ENCODE measurements around the gene C15orf39. TPM values are rescaled to one million over a fixed set of nuclear protein-coding genes. Genes with fewer than 3 reads are reported as not detected.

C15orf39 gene
- total RNA-seq, 1 donor from 2014 or later: 73.2 TPM

DNA sequence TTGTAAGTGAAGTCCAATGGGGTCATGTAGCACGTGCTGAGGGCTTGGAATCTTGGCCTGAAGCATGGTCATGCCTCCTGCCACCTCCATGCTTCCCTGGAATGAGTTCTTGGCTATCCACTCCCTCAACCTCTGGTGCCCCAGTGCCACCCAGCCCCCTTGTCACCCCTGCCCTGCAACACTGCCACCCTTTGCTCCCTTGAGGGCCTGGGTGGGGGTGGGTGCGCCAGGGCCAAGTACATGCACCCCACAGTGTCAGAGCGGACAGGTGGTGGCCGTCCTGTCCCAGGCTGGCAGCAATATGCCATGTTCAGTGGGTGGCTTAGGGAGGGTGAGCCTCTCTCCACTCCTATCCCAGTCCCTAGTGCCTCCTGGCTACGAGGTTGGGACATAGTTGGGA, 27.6 kb upstream of the C15orf39 start:
- TF ChIP-seq, protein P1, sequence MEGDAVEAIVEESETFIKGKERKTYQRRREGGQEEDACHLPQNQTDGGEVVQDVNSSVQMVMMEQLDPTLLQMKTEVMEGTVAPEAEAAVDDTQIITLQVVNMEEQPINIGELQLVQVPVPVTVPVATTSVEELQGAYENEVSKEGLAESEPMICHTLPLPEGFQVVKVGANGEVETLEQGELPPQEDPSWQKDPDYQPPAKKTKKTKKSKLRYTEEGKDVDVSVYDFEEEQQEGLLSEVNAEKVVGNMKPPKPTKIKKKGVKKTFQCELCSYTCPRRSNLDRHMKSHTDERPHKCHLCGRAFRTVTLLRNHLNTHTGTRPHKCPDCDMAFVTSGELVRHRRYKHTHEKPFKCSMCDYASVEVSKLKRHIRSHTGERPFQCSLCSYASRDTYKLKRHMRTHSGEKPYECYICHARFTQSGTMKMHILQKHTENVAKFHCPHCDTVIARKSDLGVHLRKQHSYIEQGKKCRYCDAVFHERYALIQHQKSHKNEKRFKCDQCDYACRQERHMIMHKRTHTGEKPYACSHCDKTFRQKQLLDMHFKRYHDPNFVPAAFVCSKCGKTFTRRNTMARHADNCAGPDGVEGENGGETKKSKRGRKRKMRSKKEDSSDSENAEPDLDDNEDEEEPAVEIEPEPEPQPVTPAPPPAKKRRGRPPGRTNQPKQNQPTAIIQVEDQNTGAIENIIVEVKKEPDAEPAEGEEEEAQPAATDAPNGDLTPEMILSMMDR (IDR thresholded peaks at IDR 0.05): no peak
- Mint-ChIP-seq H3K27me3 (peaks cover 21% of the 10 kb centered on the region), H3K36me3 (ENCODE audit: low read depth) (no peaks in the 10 kb centered on the region), H3K4me3 (no peak overlapping the region), H3K4me1 (peaks cover 6% of the 10 kb centered on the region), H3K27ac (no peak overlapping the region), H3K9me3 (no peaks in the 10 kb centered on the region)
- ChIA-PET POLR2A (no interaction called here), CTCF (no interaction called here)
- no peak for DNase-seq
- ATAC-seq (ENCODE audit: low read depth): no peak
- intact Hi-C loops (cut with micrococcal nuclease): no loop called here

DNA sequence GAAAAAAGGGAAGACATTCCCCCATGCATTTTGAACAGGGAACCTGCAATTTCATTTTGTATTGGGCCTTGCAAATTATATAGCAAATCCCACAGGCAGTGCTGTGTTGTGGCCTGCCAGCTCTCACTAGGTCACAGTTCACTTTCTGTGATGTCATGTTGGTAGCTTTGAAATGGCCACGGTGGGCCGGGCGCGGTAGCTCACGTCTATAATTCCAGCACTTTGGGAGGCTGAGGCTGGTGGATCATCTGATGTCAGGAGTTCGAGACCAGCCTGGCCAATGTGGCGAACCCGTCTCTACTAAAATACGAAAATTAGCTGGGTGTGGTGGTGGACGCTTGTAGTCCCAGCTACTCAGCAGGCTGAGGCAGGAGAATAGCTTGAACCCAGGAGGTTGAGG, 27.0 kb upstream of the C15orf39 start:
- no peak for ATAC-seq (ENCODE audit: low read depth)

GRCh38 chr15:75176396-75176761, 25.3 kb upstream of the C15orf39 start:
- H3K27ac Mint-ChIP-seq: no peak overlapping the region

More for the DNA sequence above, 27.0 kb upstream of the C15orf39 start:
- POLR2A ChIA-PET: interaction anchor here (0.6 kb wide), 1 partner anchor 106 kb away, joined by 4 read pairs; no protein-coding TSS in a partner anchor
- CTCF ChIA-PET: interaction anchor here (0.8 kb wide), 1 partner anchor 131 kb away, joined by 4 read pairs; no protein-coding TSS in a partner anchor
- Mint-ChIP-seq H3K27ac (no peak overlapping the region), H3K4me3 (no peak overlapping the region), H3K36me3 (ENCODE audit: low read depth) (no peaks in the 10 kb centered on the region), H3K9me3 (no peaks in the 10 kb centered on the region), H3K4me1 (peaks cover 10% of the 10 kb centered on the region), H3K27me3 (peaks cover 25% of the 10 kb centered on the region)
- DNase-seq: no peak
- TF ChIP-seq, protein P1 (IDR thresholded peaks at IDR 0.05): no peak
- intact Hi-C loops (cut with micrococcal nuclease): no loop called here

DNA sequence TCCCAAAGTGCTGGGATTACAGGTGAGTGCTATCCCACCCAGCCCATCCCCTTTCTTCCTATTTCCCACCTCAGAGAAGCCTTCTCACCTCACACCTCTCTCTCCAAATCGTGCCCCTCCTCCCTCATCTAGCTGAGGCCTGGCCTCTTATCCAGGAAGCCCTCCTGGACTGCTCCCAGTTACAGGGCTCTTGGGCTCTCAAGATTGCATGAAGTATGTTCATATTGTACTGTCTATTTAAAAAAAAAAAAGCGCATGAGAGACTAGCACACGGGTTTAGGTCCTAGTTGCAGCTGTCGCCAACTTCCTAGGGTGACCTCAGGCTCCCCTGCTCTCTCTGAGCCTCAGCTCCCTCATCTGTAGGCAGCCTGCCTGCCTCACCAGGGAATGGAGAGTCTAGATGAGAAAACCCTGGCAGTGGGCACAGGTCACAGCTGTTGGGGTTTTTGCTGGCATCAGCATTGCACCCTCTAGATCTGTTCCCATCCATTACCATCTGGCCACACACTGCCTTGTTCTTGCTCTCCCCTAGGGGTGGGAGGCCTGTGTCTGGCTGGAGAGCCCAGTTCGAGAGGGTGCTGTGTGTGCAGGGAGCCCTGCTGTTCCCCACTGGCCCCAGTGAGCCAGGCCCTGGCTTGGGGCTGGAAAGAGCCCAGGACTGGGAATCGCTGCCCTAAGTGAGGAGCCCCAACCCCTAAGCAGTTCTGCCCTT, 24.2 kb upstream of the C15orf39 start:
- no peak overlapping the region for H3K27ac Mint-ChIP-seq
- intact Hi-C loops (cut with micrococcal nuclease): loop anchor here (2.0 kb wide), 1 partner anchor 23 kb away; the partner anchor contains the start of gene C15orf39
- H3K27me3 Mint-ChIP-seq: peaks cover 41% of the 10 kb centered on the region
- TF ChIP-seq, protein P1 (IDR thresholded peaks at IDR 0.05): no peak
- POLR2A ChIA-PET: interaction anchor here (0.7 kb wide), 2 partner anchors 9 to 64 kb away, joined by 3 to 4 read pairs; no protein-coding TSS in a partner anchor
- no peak overlapping the region for H3K4me3 Mint-ChIP-seq
- H3K4me1 Mint-ChIP-seq: peaks cover 11% of the 10 kb centered on the region
- no peaks in the 10 kb centered on the region for H3K36me3 Mint-ChIP-seq (ENCODE audit: low read depth)
- CTCF ChIA-PET: interaction anchor here (1.0 kb wide), 1 partner anchor 134 kb away, joined by 3 read pairs; no protein-coding TSS in a partner anchor
- no peak for DNase-seq
- no peak for ATAC-seq (ENCODE audit: low read depth)
- no peaks in the 10 kb centered on the region for H3K9me3 Mint-ChIP-seq

More at GRCh38 chr15:75176396-75176761, 25.3 kb upstream of the C15orf39 start:
- H3K4me3 Mint-ChIP-seq: no peak overlapping the region
- intact Hi-C loops (cut with micrococcal nuclease): no loop called here
- DNase-seq (no peak), ATAC-seq (ENCODE audit: low read depth) (no peak)
- peaks cover 11% of the 10 kb centered on the region for H3K4me1 Mint-ChIP-seq
- CTCF ChIA-PET: no interaction called here
- no peaks in the 10 kb centered on the region for H3K36me3 Mint-ChIP-seq (ENCODE audit: low read depth)
- peaks cover 33% of the 10 kb centered on the region for H3K27me3 Mint-ChIP-seq
- POLR2A ChIA-PET: no interaction called here
- TF ChIP-seq, protein P1 (IDR thresholded peaks at IDR 0.05): no peak
- no peaks in the 10 kb centered on the region for H3K9me3 Mint-ChIP-seq

DNA sequence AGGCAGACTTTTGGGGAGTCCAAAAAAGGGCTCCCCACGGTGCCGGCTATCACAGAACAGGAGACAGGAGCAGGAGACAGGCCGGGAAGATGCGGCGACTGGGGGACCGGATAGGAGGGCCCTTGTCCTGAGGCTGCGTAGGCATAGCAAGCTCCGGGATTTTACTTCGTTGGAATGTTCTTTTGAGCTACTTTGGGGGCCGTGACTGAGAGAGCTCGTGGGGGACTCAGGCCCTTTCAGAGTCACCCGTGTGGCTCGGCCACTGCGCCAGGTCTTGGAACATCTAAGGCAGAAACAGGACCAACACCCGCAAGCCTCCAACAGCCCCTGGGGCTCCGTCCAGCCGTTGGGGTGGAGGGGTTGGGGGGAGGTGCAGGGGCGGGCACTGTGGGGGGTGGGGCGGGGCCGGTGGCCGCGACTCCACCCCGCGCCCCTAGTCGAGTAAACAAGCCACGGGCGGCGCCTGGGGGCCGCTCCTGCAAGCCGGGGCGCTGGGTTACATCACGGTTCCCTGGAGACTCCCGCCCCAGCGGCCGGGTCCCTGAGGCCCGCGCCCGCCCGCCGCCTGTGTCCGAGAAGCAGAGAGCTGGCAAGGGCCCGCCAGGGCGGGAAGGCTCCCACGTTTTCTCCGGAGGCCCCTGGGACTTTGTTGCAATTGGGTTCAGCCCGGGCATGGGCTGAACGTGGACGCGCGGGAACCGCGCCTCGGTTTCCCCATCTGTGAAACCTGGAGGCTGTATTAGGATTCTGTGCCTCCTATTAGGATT, 23.3 kb upstream of the C15orf39 start:
- peaks cover 11% of the 10 kb centered on the region for H3K4me1 Mint-ChIP-seq
- peak; percentile 60 for ATAC-seq (ENCODE audit: low read depth)
- no peak for DNase-seq
- no peaks in the 10 kb centered on the region for H3K36me3 Mint-ChIP-seq (ENCODE audit: low read depth)
- intact Hi-C loops (cut with micrococcal nuclease): loop anchor here (2.0 kb wide), 1 partner anchor 22 kb away; the partner anchor contains the start of gene C15orf39
- peaks cover 42% of the 10 kb centered on the region for H3K27me3 Mint-ChIP-seq
- POLR2A ChIA-PET: interaction anchor here (0.7 kb wide), 1 partner anchor 65 kb away, joined by 3 read pairs; no protein-coding TSS in a partner anchor
- H3K27ac Mint-ChIP-seq: no peak overlapping the region
- CTCF ChIA-PET: interaction anchor here (1.7 kb wide), 1 partner anchor 135 kb away, joined by 5 read pairs; no protein-coding TSS in a partner anchor
- H3K4me3 Mint-ChIP-seq: no peak overlapping the region
- TF ChIP-seq, protein P1 (IDR thresholded peaks at IDR 0.05): no peak
- no peaks in the 10 kb centered on the region for H3K9me3 Mint-ChIP-seq

Data from activated B cell treated with CpG ODN at 0.5 μM for 24 hours (primary cell).